Breast epithelium (tissue), 4 donors: Measurements from ENCODE around the gene PHLPP2. TPM values are rescaled to one million over a fixed set of nuclear protein-coding genes. Genes with fewer than 3 reads are reported as not detected.
A peak's percentile ranks its signal among the peaks of the same experiment; 100 is the strongest.
"Not testable (repeated sequence)": the region's sequence is repeated elsewhere in the genome, so short reads cannot be mapped to it uniquely, and the experiment has no call there.

Experiments used
- DNase-seq, 2 donors: peaks; one replicate each; pipeline ENCODE4 v3.0.0-alpha.2; 2019; ENCODE audit warnings: low spot score in 2 of 2
- H3K27ac ChIP-seq, 2 donors: fragments of 200-600 bp; sonication (generic) in 1 of 2; one replicate each; pipeline ENCODE4 v1.5.1; 2016 to 2019; ENCODE audit warnings: mild to moderate bottlenecking in 1 of 2
- H3K27me3 ChIP-seq, 2 donors: fragments of 200-600 bp; sonication (generic) in 1 of 2; one replicate each; pipeline versions ENCODE4 v1.5.1 to v1.6.0; 2017 to 2019; ENCODE audit warnings: control low read depth in 1 of 2, mild to moderate bottlenecking in 1 of 2
- H3K36me3 ChIP-seq: fragments of 200-600 bp; one replicate; pipeline ENCODE4 v1.5.1; 2019
- H3K4me1 ChIP-seq, 2 donors: fragments of 200-600 bp; sonication (generic); one replicate each; pipeline ENCODE4 v1.5.1; 2016 to 2019; ENCODE audit warnings: control low read depth in 1 of 2
- H3K4me3 ChIP-seq, 3 donors: fragments of 200-600 bp; sonication (generic); 1 replicate in 2 of 3; 2 replicates in 1 of 3; pipeline ENCODE4 v1.5.1; 2016 to 2019; ENCODE audit warnings: mild to moderate bottlenecking in 3 of 3, moderate library complexity in 2 of 3
- H3K9me3 ChIP-seq, 2 donors: fragments of 200-600 bp; sonication (generic) in 1 of 2; one replicate each; pipeline ENCODE4 v1.5.1; 2016 to 2019; ENCODE audit warnings: control low read depth in 1 of 2
- CTCF ChIP-seq, 3 donors: fragments of 450-650 bp; IDR thresholded peaks; one replicate each; pipeline ENCODE4 v1.5.1; 2016 to 2017; ENCODE audit warnings: antibody characterized with exemption in 3 of 3, mild to moderate bottlenecking in 3 of 3, moderate library complexity in 3 of 3
- POLR2A ChIP-seq: fragments of 450-650 bp; IDR thresholded peaks from one replicate; pipeline ENCODE4 v1.6.1; 2016; ENCODE audit warnings: antibody characterized with exemption, mild to moderate bottlenecking, moderate library complexity
- POLR2AphosphoS5 ChIP-seq, 3 donors: sonication (generic); formaldehyde crosslinking; IDR thresholded peaks; one replicate each; pipeline ENCODE4 v1.6.1; 2017; ENCODE audit warnings: antibody characterized with exemption in 3 of 3
- intact Hi-C: fragments of 100-400 bp; cut with DNase I; formaldehyde crosslinking; loops from one replicate; pipeline ENCODE4 v1.15.1; 2023; ENCODE audit warnings: low total_unique reads
- total RNA-seq, 3 donors: library from RNA; depleted of rRNA; stranded (reverse); fragments of >200 nt; gene quantifications; one replicate each; pipeline ENCODE4 v1.1.0, GENCODE V29; 2016

PHLPP2 gene
- total RNA-seq, 3 donors from 2014 or later = 12.5 to 16.1 (median 15.5) TPM

- no peaks in the 10 kb centered on the region for H3K9me3 ChIP-seq
- no peaks in the 10 kb centered on the region for H3K4me1 ChIP-seq
- H3K4me3 ChIP-seq = peak overlapping the region in 1 of 3 donors; percentile 6
- DNase-seq = peak; percentile 28 to 79
- H3K36me3 ChIP-seq = no peaks in the 10 kb centered on the region
- no peak overlapping the region for H3K27ac ChIP-seq
- peak; percentile 46 to 83 (median 82) for TF ChIP-seq CTCF (IDR thresholded peaks at IDR 0.05)
- TF ChIP-seq POLR2A = no peak
- intact Hi-C loops = loop anchor here (10.0 kb wide), 1 partner anchor 196 kb away; no protein-coding TSS in a partner anchor
- H3K27me3 ChIP-seq = no peaks in the 10 kb centered on the region
Measured at GRCh38 chr16:71610936-71611871, 113.3 kb downstream of the PHLPP2 start.

GRCh38 chr16:71610447-71610846 is 114.1 kb downstream of the PHLPP2 start:
- H3K4me1 ChIP-seq = no peaks in the 10 kb centered on the region
- TF ChIP-seq CTCF (IDR thresholded peaks at IDR 0.05) = no peak
- TF ChIP-seq POLR2A = no peak
- TF ChIP-seq POLR2AphosphoS5 (IDR thresholded peaks at IDR 0.05) = no peak
- no peak for DNase-seq
- intact Hi-C loops = loop anchor here (10.0 kb wide), 1 partner anchor 196 kb away; no protein-coding TSS in a partner anchor
- no peak overlapping the region for H3K4me3 ChIP-seq
- no peaks in the 10 kb centered on the region for H3K36me3 ChIP-seq
- no peaks in the 10 kb centered on the region for H3K9me3 ChIP-seq
- no peaks in the 10 kb centered on the region for H3K27me3 ChIP-seq
- no peak overlapping the region for H3K27ac ChIP-seq

GRCh38 chr16:71609066-71609465 is 115.4 kb downstream of the PHLPP2 start:
- Histone ChIP-seq H3K4me3 (no peak overlapping the region), H3K4me1 (no peaks in the 10 kb centered on the region), H3K27me3 (no peaks in the 10 kb centered on the region), H3K9me3 (no peaks in the 10 kb centered on the region), H3K36me3 (no peaks in the 10 kb centered on the region), H3K27ac (no peak overlapping the region)
- DNase-seq = no peak
- intact Hi-C loops = no loop called here
- TF ChIP-seq CTCF (IDR thresholded peaks at IDR 0.05) (no peak), POLR2AphosphoS5 (IDR thresholded peaks at IDR 0.05) (no peak), POLR2A (no peak)

GRCh38 chr16:71600822-71601221 is 123.7 kb downstream of the PHLPP2 start:
- H3K4me3 ChIP-seq = no peak overlapping the region

GRCh38 chr16:71598426-71598825 is 126.1 kb downstream of the PHLPP2 start:
- H3K27ac ChIP-seq, H3K9me3 ChIP-seq, intact Hi-C loops, DNase-seq, H3K4me1 ChIP-seq, H3K4me3 ChIP-seq, H3K27me3 ChIP-seq, H3K36me3 ChIP-seq: not testable (repeated sequence)

More at GRCh38 chr16:71600822-71601221, 123.7 kb downstream of the PHLPP2 start:
- Histone ChIP-seq H3K27ac (no peak overlapping the region), H3K9me3 (no peaks in the 10 kb centered on the region), H3K27me3 (no peaks in the 10 kb centered on the region), H3K4me1 (no peaks in the 10 kb centered on the region), H3K36me3 (no peaks in the 10 kb centered on the region)
- intact Hi-C loops = no loop called here
- no peak for TF ChIP-seq POLR2AphosphoS5 (IDR thresholded peaks at IDR 0.05)
- no peak for TF ChIP-seq POLR2A
- TF ChIP-seq CTCF (IDR thresholded peaks at IDR 0.05) = no peak
- no peak for DNase-seq

GRCh38 chr16:71595340-71595826 is 129.1 kb downstream of the PHLPP2 start:
- intact Hi-C loops, H3K4me1 ChIP-seq, H3K36me3 ChIP-seq, DNase-seq, H3K9me3 ChIP-seq, H3K4me3 ChIP-seq, H3K27me3 ChIP-seq: not testable (repeated sequence)
- peak overlapping the region in 1 of 2 donors; percentile 5 for H3K27ac ChIP-seq
